Measurements from ENCODE around the gene SIX6. TPM values are rescaled to one million over a fixed set of nuclear protein-coding genes. Genes with fewer than 3 reads are reported as not detected.

SIX6 gene
- total RNA-seq, 1 experiment from 2014 or later = not detected

GRCh38 chr14:60510254-60510950 is 1.5 kb downstream of the SIX6 start:
- Histone ChIP-seq H3K9me3 (ENCODE audit: control insufficient read depth, insufficient read depth, low read depth, low read length) (no peaks in the 10 kb centered on the region), H3K4me1 (ENCODE audit: control insufficient read depth, insufficient read depth, low read length) (no peaks in the 10 kb centered on the region), H3K4me3 (ENCODE audit: low read depth in 2 of 2, low read length in 2 of 2) (no peak overlapping the region), H3K36me3 (ENCODE audit: control insufficient read depth, insufficient read depth, low read length) (no peaks in the 10 kb centered on the region), H3K27me3 (ENCODE audit: control insufficient read depth, insufficient read depth, low read length) (no peaks in the 10 kb centered on the region), H3K27ac (ENCODE audit: low read length) (no peak overlapping the region)
- ChIA-PET POLR2A (no interaction called here), CTCF (no interaction called here)
- in situ Hi-C loops (cut with HindIII; ENCODE audit: low pct_unique_long_range_greater_than_20kb, low sequenced_read_pairs) = no loop called here
- TF ChIP-seq TCF7L2 (IDR thresholded peaks at IDR 0.05; ENCODE audit: low read depth, low read length) = no peak
- no peak for TF ChIP-seq REST (IDR thresholded peaks at IDR 0.05; ENCODE audit: insufficient read depth in 1 of 2, low read depth in 2 of 2, low read length in 1 of 2)
- TF ChIP-seq POLR2AphosphoS5 (IDR thresholded peaks at IDR 0.05; ENCODE audit: low read depth, low read length) = no peak
- TF ChIP-seq SIN3A (IDR thresholded peaks at IDR 0.05; ENCODE audit: borderline replicate concordance, insufficient read depth, low read depth, low read length) = no peak
- no peak for TF ChIP-seq CTCF (IDR thresholded peaks at IDR 0.05)
- BruUV-seq (replicated peaks) = no TSS peak
- ATAC-seq (no peak), DNase-seq (ENCODE audit: low read depth, low spot score) (no peak)
- intact Hi-C loops (cut with micrococcal nuclease; ENCODE audit: unreplicated experiment) = no loop called here

- Histone ChIP-seq H3K36me3 (ENCODE audit: control insufficient read depth, insufficient read depth, low read length) (no peaks in the 10 kb centered on the region), H3K27ac (ENCODE audit: low read length) (no peak overlapping the region), H3K4me1 (ENCODE audit: control insufficient read depth, insufficient read depth, low read length) (no peaks in the 10 kb centered on the region), H3K9me3 (ENCODE audit: control insufficient read depth, insufficient read depth, low read depth, low read length) (no peaks in the 10 kb centered on the region), H3K4me3 (ENCODE audit: low read depth in 2 of 2, low read length in 2 of 2) (no peak overlapping the region), H3K27me3 (ENCODE audit: control insufficient read depth, insufficient read depth, low read length) (no peaks in the 10 kb centered on the region)
- intact Hi-C loops (cut with micrococcal nuclease; ENCODE audit: unreplicated experiment) (no loop called here), in situ Hi-C loops (cut with HindIII; ENCODE audit: low pct_unique_long_range_greater_than_20kb, low sequenced_read_pairs) (no loop called here)
- DNase-seq (ENCODE audit: low read depth, low spot score) (no peak), ATAC-seq (no peak)
- ChIA-PET CTCF (no interaction called here), POLR2A (no interaction called here)
- no TSS peak for BruUV-seq (replicated peaks)
- TF ChIP-seq POLR2AphosphoS5 (IDR thresholded peaks at IDR 0.05; ENCODE audit: low read depth, low read length) = no peak
- TF ChIP-seq REST (IDR thresholded peaks at IDR 0.05; ENCODE audit: insufficient read depth in 1 of 2, low read depth in 2 of 2, low read length in 1 of 2) = no peak
- TF ChIP-seq TCF7L2 (IDR thresholded peaks at IDR 0.05; ENCODE audit: low read depth, low read length) = no peak
- no peak for TF ChIP-seq SIN3A (IDR thresholded peaks at IDR 0.05; ENCODE audit: borderline replicate concordance, insufficient read depth, low read depth, low read length)
- no peak for TF ChIP-seq CTCF (IDR thresholded peaks at IDR 0.05)
These were observed 2.1 kb downstream of the SIX6 start for GRCh38 chr14:60510951-60511599.
